ENCODE measurements around the gene TEX10. TPM values are rescaled to one million over a fixed set of nuclear protein-coding genes. Genes with fewer than 3 reads are reported as not detected.

TEX10 gene
- total RNA-seq, 4 donors from 2014 or later, result 16.0 to 20.5 (median 18.4) TPM

- TF ChIP-seq, protein P1, sequence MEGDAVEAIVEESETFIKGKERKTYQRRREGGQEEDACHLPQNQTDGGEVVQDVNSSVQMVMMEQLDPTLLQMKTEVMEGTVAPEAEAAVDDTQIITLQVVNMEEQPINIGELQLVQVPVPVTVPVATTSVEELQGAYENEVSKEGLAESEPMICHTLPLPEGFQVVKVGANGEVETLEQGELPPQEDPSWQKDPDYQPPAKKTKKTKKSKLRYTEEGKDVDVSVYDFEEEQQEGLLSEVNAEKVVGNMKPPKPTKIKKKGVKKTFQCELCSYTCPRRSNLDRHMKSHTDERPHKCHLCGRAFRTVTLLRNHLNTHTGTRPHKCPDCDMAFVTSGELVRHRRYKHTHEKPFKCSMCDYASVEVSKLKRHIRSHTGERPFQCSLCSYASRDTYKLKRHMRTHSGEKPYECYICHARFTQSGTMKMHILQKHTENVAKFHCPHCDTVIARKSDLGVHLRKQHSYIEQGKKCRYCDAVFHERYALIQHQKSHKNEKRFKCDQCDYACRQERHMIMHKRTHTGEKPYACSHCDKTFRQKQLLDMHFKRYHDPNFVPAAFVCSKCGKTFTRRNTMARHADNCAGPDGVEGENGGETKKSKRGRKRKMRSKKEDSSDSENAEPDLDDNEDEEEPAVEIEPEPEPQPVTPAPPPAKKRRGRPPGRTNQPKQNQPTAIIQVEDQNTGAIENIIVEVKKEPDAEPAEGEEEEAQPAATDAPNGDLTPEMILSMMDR (IDR thresholded peaks at IDR 0.05 in 4 of 5, conservative IDR thresholded peaks at IDR 0.05 in 1 of 5), result no peak
- TF ChIP-seq POLR2A (IDR thresholded peaks at IDR 0.05), result no peak
- Histone ChIP-seq H3K27ac (peak overlapping the region in 2 of 4 donors; percentile 8 to 19), H3K9me3 (no peaks in the 10 kb centered on the region), H3K27me3 (no peaks in the 10 kb centered on the region), H3K4me1 (peaks cover 13 to 15% of the 10 kb centered on the region in 2 donors), H3K36me3 (no peaks in the 10 kb centered on the region), H3K4me3 (no peak overlapping the region)
- no peak for DNase-seq
- in situ Hi-C loops (cut with MboI; ENCODE audit: low sequenced_read_pairs in 4 of 4), result loop anchor here in 3 of 4 donors (25.0 kb wide), 1 partner anchor 1122 kb away; no protein-coding TSS in a partner anchor
- ATAC-seq, result peak; percentile 30 to 39
- intact Hi-C loops (cut with DNase I; ENCODE audit: low total_unique reads), result no loop called here
These were observed 43.7 kb downstream of the TEX10 start for GRCh38 chr9:100308965-100309564.

DNA sequence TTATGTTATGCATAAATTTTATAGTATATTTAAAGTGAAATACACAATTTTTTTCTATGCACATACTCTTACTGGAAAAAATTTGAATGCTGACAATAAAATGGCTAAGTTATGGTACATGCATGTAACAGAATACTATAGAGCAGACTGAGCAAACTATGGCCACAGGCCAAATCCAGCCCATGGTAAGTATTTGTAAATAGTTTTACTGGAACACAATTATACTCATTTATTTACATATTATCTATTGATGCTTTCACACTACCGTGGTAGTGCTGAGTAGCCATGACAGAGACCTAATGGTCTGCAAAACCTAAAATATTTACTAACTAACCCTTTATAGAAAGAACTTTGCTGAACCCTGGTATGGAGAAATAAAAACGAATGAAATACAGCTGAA lies 45.7 kb downstream of the TEX10 start:
- TF ChIP-seq POLR2A (IDR thresholded peaks at IDR 0.05), result no peak
- TF ChIP-seq, protein P1 (IDR thresholded peaks at IDR 0.05 in 4 of 5, conservative IDR thresholded peaks at IDR 0.05 in 1 of 5), result no peak
- ATAC-seq (no peak), DNase-seq (no peak)
- Histone ChIP-seq H3K27ac (no peak overlapping the region), H3K4me3 (no peak overlapping the region), H3K36me3 (peaks cover 0 to 12% of the 10 kb centered on the region in 2 donors), H3K4me1 (peaks cover 13 to 15% of the 10 kb centered on the region in 2 donors), H3K9me3 (no peaks in the 10 kb centered on the region), H3K27me3 (no peaks in the 10 kb centered on the region)
- intact Hi-C loops (cut with DNase I; ENCODE audit: low total_unique reads) (no loop called here), in situ Hi-C loops (cut with MboI; ENCODE audit: low sequenced_read_pairs in 4 of 4) (loop anchor here in 3 of 4 donors (25.0 kb wide), 1 partner anchor 1120 kb away; no protein-coding TSS in a partner anchor)

DNA sequence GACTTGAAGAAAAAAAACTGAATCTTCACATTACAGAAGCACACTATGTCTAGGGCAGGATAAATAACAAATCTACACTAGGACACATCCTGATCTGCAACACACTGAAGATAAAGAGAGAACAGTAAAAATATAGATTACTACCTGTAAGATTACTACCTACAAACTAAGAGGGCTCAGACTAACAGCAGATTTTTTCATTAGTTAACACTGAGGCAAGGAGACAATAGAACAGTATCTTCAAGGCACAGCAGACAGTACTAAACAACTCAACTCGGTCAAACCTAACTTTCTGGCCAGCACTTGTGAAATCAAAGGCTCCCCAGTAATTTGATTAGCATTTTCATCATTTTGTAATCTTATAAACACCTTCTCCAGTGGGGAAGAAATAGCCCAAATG lies 46.5 kb downstream of the TEX10 start:
- intact Hi-C loops (cut with DNase I; ENCODE audit: low total_unique reads), result no loop called here
- DNase-seq (no peak), ATAC-seq (no peak)
- TF ChIP-seq, protein P1 (IDR thresholded peaks at IDR 0.05 in 4 of 5, conservative IDR thresholded peaks at IDR 0.05 in 1 of 5), result no peak
- no peak for TF ChIP-seq POLR2A (IDR thresholded peaks at IDR 0.05)
- Histone ChIP-seq H3K4me1 (peaks cover 13 to 15% of the 10 kb centered on the region in 2 donors), H3K27me3 (no peaks in the 10 kb centered on the region), H3K9me3 (no peaks in the 10 kb centered on the region), H3K4me3 (no peak overlapping the region), H3K36me3 (peaks cover 0 to 20% of the 10 kb centered on the region in 2 donors), H3K27ac (no peak overlapping the region)
- in situ Hi-C loops (cut with MboI; ENCODE audit: low sequenced_read_pairs in 4 of 4), result loop anchor here in 3 of 4 donors (25.0 kb wide), 1 partner anchor 1119 kb away; no protein-coding TSS in a partner anchor

GRCh38 chr9:100303747-100304146 lies 49.0 kb downstream of the TEX10 start:
- Histone ChIP-seq H3K27ac (no peak overlapping the region), H3K4me3 (no peak overlapping the region), H3K36me3 (peaks cover 0 to 26% of the 10 kb centered on the region in 2 donors), H3K9me3 (no peaks in the 10 kb centered on the region), H3K27me3 (no peaks in the 10 kb centered on the region), H3K4me1 (peaks cover 1 to 2% of the 10 kb centered on the region in 2 donors)
- intact Hi-C loops (cut with DNase I; ENCODE audit: low total_unique reads), result no loop called here
- DNase-seq (no peak), ATAC-seq (no peak)
- in situ Hi-C loops (cut with MboI; ENCODE audit: low sequenced_read_pairs in 4 of 4), result loop anchor here in 3 of 4 donors (25.0 kb wide), 1 partner anchor 1116 kb away; no protein-coding TSS in a partner anchor
- TF ChIP-seq, protein P1 (IDR thresholded peaks at IDR 0.05 in 4 of 5, conservative IDR thresholded peaks at IDR 0.05 in 1 of 5), result no peak
- no peak for TF ChIP-seq POLR2A (IDR thresholded peaks at IDR 0.05)

Data from gastrocnemius medialis (tissue), 4 donors.